ENCODE measurements around the gene GBP4.

- TF ChIP-seq CTCF (IDR thresholded peaks at IDR 0.05 in 8 of 11, conservative IDR thresholded peaks at IDR 0.05 in 3 of 11) (no peak), POLR2AphosphoS5 (IDR thresholded peaks at IDR 0.05) (no peak), POLR2A (IDR thresholded peaks at IDR 0.05) (no peak)
Observed at GRCh38 chr1:89169166-89169565, 29.6 kb downstream of the GBP4 start.

Measured in spleen (tissue), 7 donors.